H1 (cell line): ENCODE results near the gene GCKR. TPM values are rescaled to one million over a fixed set of nuclear protein-coding genes. Genes with fewer than 3 reads are reported as not detected.

Experiments used
- CTCF ChIA-PET: fragments of 300-600 bp; sonication (Branson Sonifier 250); formaldehyde crosslinking; loops from one replicate; lab custom pipeline; 2021; ENCODE audit not compliant: partially characterized antibody; lab: Charles Lee
- POLR2A ChIA-PET: fragments of 300-600 bp; sonication (Branson Sonifier 250); formaldehyde crosslinking; loops from one replicate; lab custom pipeline; 2021; ENCODE audit warnings: inconsistent platforms; ENCODE audit not compliant: partially characterized antibody; lab: Charles Lee
- DNase-seq, 2 experiments: peaks; one replicate each; pipeline versions ENCODE4 v3.0.0 to v3.0.0-alpha.2; 2010 to 2022; ENCODE audit warnings: low spot score in 2 of 2, low read depth in 1 of 2, mixed read lengths in 1 of 2
- FAIRE-seq: peaks from 2 replicates; lab custom pipeline; 2011; peaks lifted over from hg19 to GRCh38; lab: Jason Lieb, UNC
- H2AFZ ChIP-seq: 2 replicates; pipeline ENCODE4 v1.8.1; 2012; ENCODE audit warnings: low read length, inconsistent platforms
- H2AK5ac ChIP-seq: 2 replicates; pipeline ENCODE4 v1.6.1; 2013; ENCODE audit warnings: low read depth, low read length
- H2BK120ac ChIP-seq: replicated peaks from 2 replicates; pipeline ENCODE3; 2013; ENCODE audit warnings: low read depth, low read length, inconsistent platforms
- H2BK12ac ChIP-seq: 2 replicates; pipeline ENCODE4 v1.6.1; 2013; ENCODE audit warnings: low read depth, low read length
- H2BK15ac ChIP-seq: 2 replicates; pipeline ENCODE4 v1.6.1; 2013; ENCODE audit warnings: low read length
- H2BK20ac ChIP-seq: 2 replicates; pipeline ENCODE4 v1.6.1; 2013; ENCODE audit warnings: low read length
- H2BK5ac ChIP-seq: 2 replicates; pipeline ENCODE4 v1.6.1; 2013; ENCODE audit warnings: low read depth, low read length
- H3K14ac ChIP-seq: 2 replicates; pipeline ENCODE4 v1.6.1; 2013; ENCODE audit warnings: inconsistent platforms; ENCODE audit not compliant: insufficient read length
- H3K18ac ChIP-seq: 2 replicates; pipeline ENCODE4 v1.6.1; 2013; ENCODE audit warnings: low read length; ENCODE audit errors: extremely low read depth
- H3K23ac ChIP-seq: 2 replicates; pipeline ENCODE4 v1.6.1; 2013; ENCODE audit warnings: inconsistent platforms; ENCODE audit not compliant: insufficient read length
- H3K23me2 ChIP-seq: 2 replicates; pipeline ENCODE4 v1.6.1; 2013; ENCODE audit warnings: low read depth, low read length
- H3K27ac ChIP-seq: 2 replicates; pipeline ENCODE4 v1.6.1; 2011; ENCODE audit warnings: low read depth, low read length, inconsistent platforms
- H3K27me3 ChIP-seq, 4 experiments: replicated peaks in 1 of 4; 1 replicate in 1 of 4; 2 replicates in 3 of 4; pipeline versions ENCODE4 v1.6.1 to v1.8.1; 2011 to 2013; ENCODE audit warnings: low read length in 3 of 4, mild to moderate bottlenecking in 3 of 4, inconsistent platforms in 2 of 4, mixed read lengths in 2 of 4, moderate library complexity in 1 of 4; ENCODE audit not compliant: control insufficient read depth in 3 of 4, insufficient read depth in 3 of 4; ENCODE audit errors: extremely low read depth in 1 of 4
- H3K36me3 ChIP-seq, 4 experiments: 2 replicates each; pipeline versions ENCODE4 v1.6.1 to v1.8.1; 2011 to 2013; ENCODE audit warnings: mild to moderate bottlenecking in 4 of 4, low read length in 3 of 4, moderate library complexity in 2 of 4, control low read depth in 1 of 4, inconsistent platforms in 1 of 4; ENCODE audit not compliant: insufficient read depth in 4 of 4, control insufficient read depth in 2 of 4
- H3K4ac ChIP-seq: replicated peaks from 2 replicates; pipeline ENCODE3; 2013; ENCODE audit warnings: low read length, low read depth, mixed read lengths, inconsistent platforms; ENCODE audit not compliant: insufficient read length
- H3K4me1 ChIP-seq, 4 experiments: replicated peaks in 1 of 4; 1 replicate in 1 of 4; 2 replicates in 3 of 4; pipeline versions ENCODE4 v1.6.1 to v1.8.1; 2011 to 2013; ENCODE audit warnings: low read length in 3 of 4, inconsistent platforms in 2 of 4, mixed read lengths in 1 of 4; ENCODE audit not compliant: insufficient read depth in 4 of 4, control insufficient read depth in 3 of 4
- H3K4me2 ChIP-seq, 2 experiments: 2 replicates each; pipeline versions ENCODE4 v1.6.1 to v1.8.1; 2011 to 2013; ENCODE audit warnings: low read depth in 2 of 2, low read length in 2 of 2, control low read depth in 1 of 2, inconsistent platforms in 1 of 2, mild to moderate bottlenecking in 1 of 2; ENCODE audit not compliant: insufficient read depth in 1 of 2
- H3K4me3 ChIP-seq, 4 experiments: fragments of 200-600, 300-600 bp in 1 of 4; sonication (generic), shearing (Covaris generic), sonication (Bioruptor Twin) in 1 of 4; 2 replicates each; pipeline versions ENCODE4 v1.5.1 to v1.8.1; 2011 to 2016; ENCODE audit warnings: low read length in 4 of 4, low read depth in 3 of 4, control low read depth in 2 of 4, inconsistent platforms in 2 of 4, mild to moderate bottlenecking in 2 of 4, mixed read lengths in 1 of 4, moderate library complexity in 1 of 4; ENCODE audit not compliant: insufficient read depth in 2 of 4; ENCODE audit errors: extremely low read depth in 1 of 4
- H3K56ac ChIP-seq: replicated peaks from 2 replicates; pipeline ENCODE3; 2013; ENCODE audit warnings: low read depth, mild to moderate bottlenecking, mixed read lengths, low read length, inconsistent platforms; ENCODE audit not compliant: insufficient read length
- H3K79me1 ChIP-seq: 2 replicates; pipeline ENCODE4 v1.6.1; 2013; ENCODE audit warnings: low read depth, low read length, control low read depth
- H3K79me2 ChIP-seq, 2 experiments: 2 replicates each; pipeline versions ENCODE4 v1.6.1 to v1.8.1; 2012 to 2013; ENCODE audit warnings: low read length in 2 of 2, mild to moderate bottlenecking in 2 of 2, inconsistent platforms in 1 of 2; ENCODE audit not compliant: insufficient read depth in 2 of 2, control insufficient read depth in 1 of 2
- H3K9ac ChIP-seq, 4 experiments: replicated peaks in 1 of 4; 1 replicate in 1 of 4; 2 replicates in 3 of 4; pipeline versions ENCODE4 v1.6.1 to v1.8.1; 2011 to 2013; ENCODE audit warnings: low read depth in 3 of 4, low read length in 3 of 4, control low read depth in 2 of 4, mild to moderate bottlenecking in 2 of 4, moderate library complexity in 2 of 4, inconsistent platforms in 1 of 4; ENCODE audit errors: extremely low read depth in 1 of 4
- H3K9me3 ChIP-seq, 2 experiments: 2 replicates each; pipeline versions ENCODE4 v1.6.1 to v1.8.1; 2012 to 2013; ENCODE audit warnings: mild to moderate bottlenecking in 2 of 2, moderate library complexity in 2 of 2, control low read depth in 1 of 2, inconsistent platforms in 1 of 2, low read depth in 1 of 2, low read length in 1 of 2, mixed read lengths in 1 of 2; ENCODE audit not compliant: insufficient read depth in 2 of 2
- H4K20me1 ChIP-seq, 2 experiments: replicated peaks in 1 of 2; 2 replicates each; pipeline versions ENCODE3 to v1.8.1; 2011 to 2013; ENCODE audit warnings: inconsistent platforms in 2 of 2, low read length in 2 of 2, mild to moderate bottlenecking in 1 of 2; ENCODE audit not compliant: insufficient read depth in 2 of 2, control insufficient read depth in 1 of 2
- H4K5ac ChIP-seq: 2 replicates; pipeline ENCODE4 v1.6.1; 2013; ENCODE audit warnings: low read length, low read depth, mixed read lengths, inconsistent platforms; ENCODE audit not compliant: insufficient read length
- H4K8ac ChIP-seq: 2 replicates; pipeline ENCODE4 v1.8.0; 2013; ENCODE audit warnings: mild to moderate bottlenecking, moderate library complexity, low read length, inconsistent platforms; ENCODE audit not compliant: insufficient read depth; ENCODE audit errors: extremely low read depth
- H4K91ac ChIP-seq: replicated peaks from 2 replicates; pipeline ENCODE3; 2013; ENCODE audit warnings: low read length, mixed read lengths, inconsistent platforms; ENCODE audit not compliant: insufficient read length
- ATF3 ChIP-seq: IDR thresholded peaks from 2 replicates; pipeline ENCODE4 v1.6.1; 2011; ENCODE audit warnings: low read depth, mild to moderate bottlenecking, low read length; ENCODE audit not compliant: insufficient read depth
- BACH1 ChIP-seq: IDR thresholded peaks from 2 replicates; pipeline ENCODE4 v1.6.1; 2012; ENCODE audit warnings: low read length, improper control_type of control experiment
- CTCF ChIP-seq, 3 experiments: IDR thresholded peaks; 1 replicate in 2 of 3; 2 replicates in 1 of 3; pipeline versions ENCODE4 v1.5.1 to v1.6.1; 2011; ENCODE audit warnings: low read length in 3 of 3, mild to moderate bottlenecking in 3 of 3, inconsistent platforms in 2 of 3, low read depth in 1 of 3, moderate library complexity in 1 of 3; ENCODE audit not compliant: insufficient read depth in 1 of 3; ENCODE audit errors: control extremely low read depth in 1 of 3
- FOSL1 ChIP-seq: IDR thresholded peaks from 2 replicates; pipeline ENCODE4 v1.6.1; 2011; ENCODE audit warnings: mild to moderate bottlenecking, low read depth, low read length, moderate library complexity; ENCODE audit not compliant: insufficient read depth
- TAF7 ChIP-seq: optimal IDR thresholded peaks from 2 replicates; pipeline ENCODE3; 2011; ENCODE audit warnings: low read depth, mild to moderate bottlenecking, inconsistent platforms, low read length, moderate library complexity, borderline replicate concordance
- WGBS, 2 experiments: shearing (Covaris generic) in 1 of 2; methylation state at CpG; one replicate each; pipeline versions ENCODE4 v1.1.6 to v1.1.7; 2013 to 2015; ENCODE audit warnings: low lambda C conversion rate in 2 of 2, mixed read lengths in 2 of 2, inconsistent platforms in 1 of 2, low coverage in 1 of 2, missing lambda C conversion rate in 1 of 2; ENCODE audit not compliant: insufficient replicate concordance in 2 of 2, insufficient coverage in 1 of 2, insufficient read length in 1 of 2; ENCODE audit errors: extremely low coverage in 1 of 2, missing lambda C conversion rate in 1 of 2; 5-methylcytosine and 5-hydroxymethylcytosine counted together
- polyA plus RNA-seq, 7 experiments: library from polyadenylated mRNA; depleted of rRNA in 3 of 7; stranded (reverse) in 5 of 7; unstranded in 2 of 7; fragments of >200 nt in 5 of 7; fragments of 200-250 nt in 2 of 7; gene quantifications; 1 replicate in 5 of 7; 2 replicates in 1 of 7; 4 replicates in 1 of 7; pipeline versions ENCODE4 v1.2.1 to v1.2.3, GENCODE V29; 2011 to 2013; ENCODE audit warnings: missing spikeins in 2 of 7, mixed read lengths in 2 of 7
- total RNA-seq: library from RNA; stranded (reverse); fragmentation: NEBNext Ultra II Directional; extraction: Animal tissue kit (Norgen Biotek cat#: 25700); gene quantifications from 2 replicates; pipeline ENCODE4 v1.2.1, GENCODE V29; 2021
- TF ChIP-seq, protein P1 (sequence below): IDR thresholded peaks from 2 replicates; pipeline ENCODE4 v1.6.1; 2011; ENCODE audit warnings: low read length, improper control_type of control experiment

Gene GCKR
- total and polyA plus RNA-seq, 2 of the 8 experiments (the other 6 are each of a cell fraction or from before 2014, with no cell fraction given), result 0.30 to 1.2 TPM

DNA sequence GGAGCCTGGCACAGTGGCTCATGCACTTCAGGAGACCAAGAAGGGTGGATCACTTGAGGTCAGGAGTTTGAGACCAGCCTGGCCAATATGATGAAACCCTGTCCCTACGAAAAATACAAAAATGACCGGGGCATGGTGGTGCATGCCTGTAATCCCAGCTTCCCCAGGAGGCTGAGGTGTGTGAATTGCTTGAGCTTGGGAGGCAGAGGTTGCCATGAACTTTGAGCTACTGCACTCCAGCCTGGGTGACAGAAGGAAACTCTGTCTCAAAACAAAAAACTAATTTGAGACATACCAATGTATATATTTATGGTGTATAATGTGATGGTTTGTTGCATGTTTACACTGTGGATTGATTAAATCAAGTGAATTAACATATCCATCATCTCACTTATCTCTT lies 64.4 kb downstream of the GCKR start:
- no peak overlapping the region for H2BK20ac ChIP-seq
- no peak overlapping the region for H2BK15ac ChIP-seq
- H3K27ac ChIP-seq, result no peak overlapping the region
- no peak overlapping the region for H3K4me3 ChIP-seq
- 78% methylated on average over 2 of the region's 2 CpGs; no CpG with 5 or more reads in 1 of the 2 experiments for WGBS, 2 experiments
- no peak overlapping the region for H3K18ac ChIP-seq
- ChIA-PET POLR2A (no interaction called here), CTCF (interaction anchor here (1.0 to 1.6 kb wide), 2 partner anchors 11 to 36 kb away, joined by 3 read pairs; no protein-coding TSS in a partner anchor)
- FAIRE-seq (no peak), DNase-seq (no peak)
- no peak overlapping the region for H2BK5ac ChIP-seq
- no peak overlapping the region for H3K4me2 ChIP-seq
- H2AFZ ChIP-seq, result no peak overlapping the region
- H2BK120ac ChIP-seq, result no peak overlapping the region
- no peak overlapping the region for H2BK12ac ChIP-seq
- H3K56ac ChIP-seq, result no peak overlapping the region
- no peaks in the 10 kb centered on the region for H4K20me1 ChIP-seq
- H3K79me2 ChIP-seq, result no peaks in the 10 kb centered on the region
- no peaks in the 10 kb centered on the region for H3K79me1 ChIP-seq
- H3K23ac ChIP-seq, result no peak overlapping the region
- H4K91ac ChIP-seq, result no peak overlapping the region
- no peaks in the 10 kb centered on the region for H3K4me1 ChIP-seq
- no peak overlapping the region for H4K5ac ChIP-seq
- no peaks in the 10 kb centered on the region for H3K36me3 ChIP-seq
- H3K9me3 ChIP-seq, result no peaks in the 10 kb centered on the region
- H4K8ac ChIP-seq, result no peak overlapping the region
- H3K9ac ChIP-seq, result no peak overlapping the region
- H3K4ac ChIP-seq, result no peak overlapping the region
- no peaks in the 10 kb centered on the region for H3K23me2 ChIP-seq
- H2AK5ac ChIP-seq, result no peak overlapping the region
- no peak overlapping the region for H3K14ac ChIP-seq
- no peaks in the 10 kb centered on the region for H3K27me3 ChIP-seq
- TF ChIP-seq BACH1 (no peak), CTCF (IDR thresholded peaks at IDR 0.05; ENCODE audit: control extremely low read depth in 1 of 3, insufficient read depth in 1 of 3, low read depth in 1 of 3, low read length in 3 of 3) (no peak), ATF3 (no peak), TAF7 (no peak), FOSL1 (no peak)
- TF ChIP-seq, protein P1, sequence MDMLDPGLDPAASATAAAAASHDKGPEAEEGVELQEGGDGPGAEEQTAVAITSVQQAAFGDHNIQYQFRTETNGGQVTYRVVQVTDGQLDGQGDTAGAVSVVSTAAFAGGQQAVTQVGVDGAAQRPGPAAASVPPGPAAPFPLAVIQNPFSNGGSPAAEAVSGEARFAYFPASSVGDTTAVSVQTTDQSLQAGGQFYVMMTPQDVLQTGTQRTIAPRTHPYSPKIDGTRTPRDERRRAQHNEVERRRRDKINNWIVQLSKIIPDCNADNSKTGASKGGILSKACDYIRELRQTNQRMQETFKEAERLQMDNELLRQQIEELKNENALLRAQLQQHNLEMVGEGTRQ, result no peak
